GM19099 (cell line): ENCODE data around the gene HSPA4.

ENCODE experiments used
- POLR2A ChIP-seq: IDR thresholded peaks from 3 replicates; pipeline ENCODE4 v1.6.1; 2011; ENCODE audit warnings: low read depth; ENCODE audit not compliant: insufficient read length; ENCODE audit errors: extremely low read depth

HSPA4 gene

GRCh38 chr5:133111299-133111698, 59.5 kb downstream of the HSPA4 start:
- TF ChIP-seq POLR2A: no peak

- no peak for TF ChIP-seq POLR2A
Observed at GRCh38 chr5:133112026-133112660, 60.3 kb downstream of the HSPA4 start.

- TF ChIP-seq POLR2A: no peak
Observed at GRCh38 chr5:133113331-133114061, 61.7 kb downstream of the HSPA4 start.

GRCh38 chr5:133114166-133114932, 62.5 kb downstream of the HSPA4 start:
- TF ChIP-seq POLR2A: no peak

- TF ChIP-seq POLR2A: no peak
Observed at GRCh38 chr5:133114933-133115310, 63.1 kb downstream of the HSPA4 start.

- no peak for TF ChIP-seq POLR2A
Observed at GRCh38 chr5:133116601-133117000, 64.8 kb downstream of the HSPA4 start.

- TF ChIP-seq POLR2A: no peak
Observed at GRCh38 chr5:133117166-133117911, 65.5 kb downstream of the HSPA4 start.

GRCh38 chr5:133117912-133118445, 66.2 kb downstream of the HSPA4 start:
- no peak for TF ChIP-seq POLR2A

GRCh38 chr5:133118741-133119140, 66.9 kb downstream of the HSPA4 start:
- no peak for TF ChIP-seq POLR2A

GRCh38 chr5:133119233-133119711, 67.5 kb downstream of the HSPA4 start:
- no peak for TF ChIP-seq POLR2A

GRCh38 chr5:133120156-133120750, 68.4 kb downstream of the HSPA4 start:
- no peak for TF ChIP-seq POLR2A

GRCh38 chr5:133121080-133121479, 69.3 kb downstream of the HSPA4 start:
- no peak for TF ChIP-seq POLR2A

GRCh38 chr5:133121611-133122150, 69.9 kb downstream of the HSPA4 start:
- TF ChIP-seq POLR2A: no peak

GRCh38 chr5:133122711-133123110, 70.9 kb downstream of the HSPA4 start:
- TF ChIP-seq POLR2A: no peak

- no peak for TF ChIP-seq POLR2A
Observed at GRCh38 chr5:133123297-133123696, 71.5 kb downstream of the HSPA4 start.

GRCh38 chr5:133124891-133125290, 73.1 kb downstream of the HSPA4 start:
- no peak for TF ChIP-seq POLR2A
